ENCODE results near the gene CLIP2.
"Not testable (repeated sequence)": the region's sequence is repeated elsewhere in the genome, so short reads cannot be mapped to it uniquely, and the experiment has no call there.

The CLIP2 gene

DNA sequence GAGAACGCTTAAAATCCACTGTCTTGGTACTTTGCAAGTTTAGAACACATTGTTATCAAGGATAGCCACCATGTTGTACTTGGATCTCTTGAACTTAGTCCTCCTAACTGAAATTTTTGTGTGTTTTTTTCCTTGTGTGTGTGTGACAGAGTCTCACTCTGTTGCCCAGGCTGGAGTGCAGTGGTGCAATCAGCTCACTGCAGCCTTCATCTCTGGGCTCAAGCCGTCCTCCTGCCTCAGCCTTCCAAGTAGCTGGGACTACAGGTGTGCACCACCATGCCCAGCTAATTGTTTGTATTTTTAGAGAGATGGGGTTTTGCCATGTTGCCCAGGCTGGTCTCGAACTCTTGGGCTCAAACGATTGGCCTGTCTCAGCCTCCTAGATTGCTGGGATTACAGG is 130.0 kb downstream of the CLIP2 start:
- H3K36me3 ChIP-seq (ENCODE audit: control insufficient read depth in 2 of 2, insufficient read depth in 1 of 2, low read length in 2 of 2); H3K27ac ChIP-seq (ENCODE audit: extremely low read depth, low read depth, low read length); H3K9me3 ChIP-seq (ENCODE audit: control insufficient read depth, insufficient read depth, low read depth, low read length); H3K4me3 ChIP-seq (ENCODE audit: low read depth, low read length); H3K4me1 ChIP-seq (ENCODE audit: control insufficient read depth, insufficient read depth, low read length); POLR2A ChIA-PET: not testable (repeated sequence)
- CTCF ChIA-PET = interaction anchor here (0.7 to 2.0 kb wide), 5 partner anchors 9 to 298 kb away, joined by 3 to 12 read pairs (median 4); no protein-coding TSS in a partner anchor
- peak; percentile 44; the same call in 1 of the 2 replicates for TF ChIP-seq ZNF121 (tag by site-specific recombination; IDR thresholded peaks at IDR 0.05)

DNA sequence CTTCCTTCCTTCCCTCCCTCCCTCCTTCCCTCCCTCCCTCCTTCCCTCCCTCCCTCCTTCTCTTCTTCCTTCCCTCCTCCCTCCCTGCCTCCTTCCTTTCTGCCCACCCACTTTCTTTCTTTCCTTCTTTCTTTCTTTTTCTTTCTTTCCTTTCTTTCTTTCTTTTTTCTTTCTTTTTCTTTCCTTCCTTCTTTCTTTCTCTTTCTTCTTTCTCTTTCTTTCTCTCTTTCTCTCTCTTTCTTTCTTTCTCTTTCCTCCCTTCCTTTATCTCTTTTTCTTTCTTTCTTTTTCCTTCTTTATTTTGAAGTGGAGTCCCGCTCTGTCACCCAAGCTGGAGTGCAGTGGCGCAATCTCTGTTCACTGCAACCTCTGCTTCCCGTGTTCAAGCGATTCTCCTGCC is 130.8 kb downstream of the CLIP2 start:
- Histone ChIP-seq H3K4me3 (ENCODE audit: low read depth, low read length) (no peak overlapping the region), H3K27ac (ENCODE audit: extremely low read depth, low read depth, low read length) (no peak overlapping the region), H3K36me3 (ENCODE audit: control insufficient read depth in 2 of 2, insufficient read depth in 1 of 2, low read length in 2 of 2) (no peaks in the 10 kb centered on the region), H3K4me1 (ENCODE audit: control insufficient read depth, insufficient read depth, low read length) (no peaks in the 10 kb centered on the region), H3K9me3 (ENCODE audit: control insufficient read depth, insufficient read depth, low read depth, low read length) (no peaks in the 10 kb centered on the region)
- CTCF ChIA-PET = interaction anchor here (0.8 to 2.0 kb wide), 4 partner anchors 19 to 518 kb away, joined by 4 to 12 read pairs (median 8); no protein-coding TSS in a partner anchor
- TF ChIP-seq ZFHX2 (tag by site-specific recombination; conservative IDR thresholded peaks at IDR 0.05) (no peak), ZNF510 (tag by site-specific recombination; IDR thresholded peaks at IDR 0.05; ENCODE audit: insufficient replicate concordance) (no peak), ZBTB8A (tag by site-specific recombination; IDR thresholded peaks at IDR 0.05) (no peak), ZNF626 (tag by site-specific recombination; IDR thresholded peaks at IDR 0.05) (no peak), ZNF670 (tag by site-specific recombination; IDR thresholded peaks at IDR 0.05; ENCODE audit: low read depth) (no peak), ZNF23 (tag by site-specific recombination; IDR thresholded peaks at IDR 0.05; ENCODE audit: borderline replicate concordance) (no peak), ZBTB48 (tag by site-specific recombination; IDR thresholded peaks at IDR 0.05) (no peak), ZNF654 (tag by site-specific recombination; IDR thresholded peaks at IDR 0.05; ENCODE audit: low read depth) (no peak), ZNF366 (tag by site-specific recombination; conservative IDR thresholded peaks at IDR 0.05) (peak; percentile 86), ZNF660 (tag by site-specific recombination; IDR thresholded peaks at IDR 0.05) (no peak), PRDM1 (tag by site-specific recombination; IDR thresholded peaks at IDR 0.05) (0 out of 2 replicates have a peak, but pooled peaks have one; percentile 25)
- TF ChIP-seq, protein P1, sequence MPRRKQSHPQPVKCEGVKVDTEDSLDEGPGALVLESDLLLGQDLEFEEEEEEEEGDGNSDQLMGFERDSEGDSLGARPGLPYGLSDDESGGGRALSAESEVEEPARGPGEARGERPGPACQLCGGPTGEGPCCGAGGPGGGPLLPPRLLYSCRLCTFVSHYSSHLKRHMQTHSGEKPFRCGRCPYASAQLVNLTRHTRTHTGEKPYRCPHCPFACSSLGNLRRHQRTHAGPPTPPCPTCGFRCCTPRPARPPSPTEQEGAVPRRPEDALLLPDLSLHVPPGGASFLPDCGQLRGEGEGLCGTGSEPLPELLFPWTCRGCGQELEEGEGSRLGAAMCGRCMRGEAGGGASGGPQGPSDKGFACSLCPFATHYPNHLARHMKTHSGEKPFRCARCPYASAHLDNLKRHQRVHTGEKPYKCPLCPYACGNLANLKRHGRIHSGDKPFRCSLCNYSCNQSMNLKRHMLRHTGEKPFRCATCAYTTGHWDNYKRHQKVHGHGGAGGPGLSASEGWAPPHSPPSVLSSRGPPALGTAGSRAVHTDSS (tag by site-specific recombination; IDR thresholded peaks at IDR 0.05) = no peak
- POLR2A ChIA-PET = no interaction called here

- ChIA-PET CTCF (interaction anchor here (1.1 kb wide), 1 partner anchor 11 kb away, joined by 5 read pairs; no protein-coding TSS in a partner anchor), POLR2A (no interaction called here)
- Histone ChIP-seq H3K27ac (ENCODE audit: extremely low read depth, low read depth, low read length) (no peak overlapping the region), H3K4me3 (ENCODE audit: low read depth, low read length) (no peak overlapping the region), H3K4me1 (ENCODE audit: control insufficient read depth, insufficient read depth, low read length) (no peaks in the 10 kb centered on the region), H3K36me3 (ENCODE audit: control insufficient read depth in 2 of 2, insufficient read depth in 1 of 2, low read length in 2 of 2) (no peaks in the 10 kb centered on the region), H3K9me3 (ENCODE audit: control insufficient read depth, insufficient read depth, low read depth, low read length) (no peaks in the 10 kb centered on the region)
- no peak for TF ChIP-seq ZNF24 (tag by site-specific recombination; IDR thresholded peaks at IDR 0.05)
- TF ChIP-seq ZNF707 (tag by site-specific recombination; IDR thresholded peaks at IDR 0.05) = no peak
- no peak for TF ChIP-seq ZNF449 (tag by site-specific recombination; IDR thresholded peaks at IDR 0.05)
- no peak for TF ChIP-seq ZSCAN30 (tag by site-specific recombination; IDR thresholded peaks at IDR 0.05)
- no peak for TF ChIP-seq ZNF366 (tag by site-specific recombination; conservative IDR thresholded peaks at IDR 0.05)
- no peak for TF ChIP-seq RBAK (tag by site-specific recombination; IDR thresholded peaks at IDR 0.05)
- TF ChIP-seq ZBTB21 (tag by site-specific recombination; IDR thresholded peaks at IDR 0.05) = no peak
- no peak for TF ChIP-seq ZNF280D (tag by site-specific recombination; IDR thresholded peaks at IDR 0.05)
- TF ChIP-seq SCRT2 (tag by site-specific recombination; IDR thresholded peaks at IDR 0.05) = no peak
- no peak for TF ChIP-seq ZNF501 (tag by site-specific recombination; IDR thresholded peaks at IDR 0.05)
These were observed 135.2 kb downstream of the CLIP2 start for GRCh38 chr7:74424291-74424880.

Measured in HEK293 (cell line).